GM19351 (cell line): ENCODE measurements around the gene UCHL3.

Source experiments
- ATAC-seq: cut with Tn5 transposase; IDR thresholded peaks from one replicate; pipeline ENCODE4 v1.9.1; 2021; ENCODE audit warnings: mild to moderate bottlenecking, moderate library complexity; ENCODE audit not compliant: unreplicated experiment

UCHL3 gene

GRCh38 chr13:75620020-75620419, 70.4 kb downstream of the UCHL3 start:
- no peak for ATAC-seq

- no peak for ATAC-seq
These were observed 71.6 kb downstream of the UCHL3 start for GRCh38 chr13:75621147-75621546.

GRCh38 chr13:75628801-75629200, 79.2 kb downstream of the UCHL3 start:
- no peak for ATAC-seq

GRCh38 chr13:75633285-75633684, 83.7 kb downstream of the UCHL3 start:
- ATAC-seq, result no peak

GRCh38 chr13:75635101-75635827, 85.7 kb downstream of the UCHL3 start:
- no peak for ATAC-seq

GRCh38 chr13:75635828-75636435, 86.3 kb downstream of the UCHL3 start, which contains the start of gene LMO7:
Gene LMO7, plus strand, starts transcription at chr13:75636330. Its CDS starts 328 bp downstream, at chr13:75636658.
- ATAC-seq, result peak; percentile 60

- ATAC-seq, result peak; percentile 45
These were observed 87.0 kb downstream of the UCHL3 start for GRCh38 chr13:75636436-75637180.

- no peak for ATAC-seq
These were observed 87.7 kb downstream of the UCHL3 start for GRCh38 chr13:75637181-75637750.

- ATAC-seq, result no peak
These were observed 89.9 kb downstream of the UCHL3 start for GRCh38 chr13:75639454-75639853.

GRCh38 chr13:75641026-75641425, 91.4 kb downstream of the UCHL3 start:
- ATAC-seq, result no peak

GRCh38 chr13:75643182-75643581, 93.6 kb downstream of the UCHL3 start:
- no peak for ATAC-seq

GRCh38 chr13:75643693-75644092, 94.1 kb downstream of the UCHL3 start:
- ATAC-seq, result no peak

GRCh38 chr13:75645141-75645540, 95.5 kb downstream of the UCHL3 start:
- ATAC-seq, result no peak

- peak; percentile 75 for ATAC-seq
These were observed 97.7 kb downstream of the UCHL3 start for GRCh38 chr13:75647126-75647784.

- no peak for ATAC-seq
These were observed 98.9 kb downstream of the UCHL3 start for GRCh38 chr13:75648446-75648845.

- ATAC-seq, result no peak
These were observed 101.4 kb downstream of the UCHL3 start for GRCh38 chr13:75651013-75651412.

GRCh38 chr13:75652726-75653125, 103.1 kb downstream of the UCHL3 start:
- no peak for ATAC-seq
